Measurements from ENCODE around the gene P2RY12. TPM values are rescaled to one million over a fixed set of nuclear protein-coding genes. Genes with fewer than 3 reads are reported as not detected.

Gene P2RY12
- total and polyA plus RNA-seq, 10 of the 15 experiments (the other 5 are each of a cell fraction or from before 2014, with no cell fraction given), result 0.27 to 1.0 (median 0.66) TPM; not detected in 2

GRCh38 chr3:151346292-151346691 is 38.3 kb downstream of the P2RY12 start:
- ATAC-seq, result no peak
- Histone ChIP-seq H3K27ac (ENCODE audit: control insufficient read depth, insufficient read depth) (no peak overlapping the region), H3K27me3 (replicated peaks in 1 of 2; ENCODE audit: control insufficient read depth in 2 of 2, insufficient read depth in 2 of 2, low read length in 1 of 2) (no peaks in the 10 kb centered on the region), H3K4me3 (no peak overlapping the region), H3K79me2 (ENCODE audit: control insufficient read depth, insufficient read depth, low read length) (no peaks in the 10 kb centered on the region), H4K20me1 (ENCODE audit: control insufficient read depth, insufficient read depth) (no peaks in the 10 kb centered on the region), H3K9me3 (replicated peaks; ENCODE audit: control insufficient read depth, insufficient read depth, low read length) (no peaks in the 10 kb centered on the region), H2AFZ (ENCODE audit: control insufficient read depth, low read depth, low read length) (no peak overlapping the region), H3K4me1 (ENCODE audit: control insufficient read depth, insufficient read depth, low read length) (peaks cover 4% of the 10 kb centered on the region; the same call in 1 of the 2 replicates), H3K9ac (ENCODE audit: control insufficient read depth, insufficient read depth, low read length) (no peak overlapping the region), H3K4me2 (ENCODE audit: control insufficient read depth, insufficient read depth) (no peak overlapping the region), H3K36me3 (ENCODE audit: control insufficient read depth in 2 of 2, insufficient read depth in 2 of 2, low read length in 1 of 2) (no peaks in the 10 kb centered on the region)
- 60% methylated on average over 3 of the region's 3 CpGs for WGBS (ENCODE audit: insufficient coverage, insufficient replicate concordance, low lambda C conversion rate, missing lambda C conversion rate)
- FAIRE-seq, result no peak
- in situ Hi-C loops (cut with MboI), result no loop called here
- BruUV-seq (replicated peaks), result no TSS peak
- CTCF ChIA-PET, result interaction anchor here (0.6 to 1.0 kb wide), 3 partner anchors 58 to 178 kb away, joined by 3 read pairs; no protein-coding TSS in a partner anchor
- RAD21 ChIA-PET (ENCODE audit: unreplicated experiment), result interaction anchor here (1.4 kb wide), 1 partner anchor 11 kb away, joined by 3 read pairs; no protein-coding TSS in a partner anchor
- DNase-seq (ENCODE audit: low read depth, low spot score), result no peak
- POLR2A ChIA-PET, result interaction anchor here (0.5 kb wide), 1 partner anchor 22 kb away, joined by 3 read pairs; no protein-coding TSS in a partner anchor
- intact Hi-C loops (cut with micrococcal nuclease; ENCODE audit: unreplicated experiment), result no loop called here
- SMC1A ChIA-PET (ENCODE audit: uncharacterized antibody, unreplicated experiment), result interaction anchor here (1.3 kb wide), 1 partner anchor 22 kb away, joined by 4 read pairs; no protein-coding TSS in a partner anchor
- TF ChIP-seq ZNF274 (IDR thresholded peaks at IDR 0.05; ENCODE audit: insufficient read depth, insufficient read length) (no peak), RAD51 (IDR thresholded peaks at IDR 0.05) (no peak), NBN (IDR thresholded peaks at IDR 0.05) (no peak), CREB1 (IDR thresholded peaks at IDR 0.05; ENCODE audit: low read depth) (no peak), IRF4 (IDR thresholded peaks at IDR 0.05; ENCODE audit: low read depth, low read length) (no peak), SMARCA5 (IDR thresholded peaks at IDR 0.05) (no peak), SP1 (IDR thresholded peaks at IDR 0.05; ENCODE audit: low read depth, low read length) (no peak), KDM1A (IDR thresholded peaks at IDR 0.05; ENCODE audit: borderline replicate concordance) (no peak), USF1 (IDR thresholded peaks at IDR 0.05; ENCODE audit: borderline replicate concordance, extremely low read length, insufficient read depth, low read depth, low read length) (no peak), RELA (IDR thresholded peaks at IDR 0.05; ENCODE audit: borderline replicate concordance, partially characterized antibody) (no peak), MTA2 (IDR thresholded peaks at IDR 0.05; ENCODE audit: low read depth) (no peak), JUND (IDR thresholded peaks at IDR 0.05; ENCODE audit: low read depth, low read length) (no peak), PAX5 (IDR thresholded peaks at IDR 0.05; ENCODE audit: borderline replicate concordance, low read depth, low read length) (no peak), MTA3 (IDR thresholded peaks at IDR 0.05; ENCODE audit: borderline replicate concordance, low read length) (no peak), SREBF2 (IDR thresholded peaks at IDR 0.05; ENCODE audit: low read length) (no peak), SMAD5 (IDR thresholded peaks at IDR 0.05; ENCODE audit: low read depth) (no peak)
- TF ChIP-seq, protein P1, sequence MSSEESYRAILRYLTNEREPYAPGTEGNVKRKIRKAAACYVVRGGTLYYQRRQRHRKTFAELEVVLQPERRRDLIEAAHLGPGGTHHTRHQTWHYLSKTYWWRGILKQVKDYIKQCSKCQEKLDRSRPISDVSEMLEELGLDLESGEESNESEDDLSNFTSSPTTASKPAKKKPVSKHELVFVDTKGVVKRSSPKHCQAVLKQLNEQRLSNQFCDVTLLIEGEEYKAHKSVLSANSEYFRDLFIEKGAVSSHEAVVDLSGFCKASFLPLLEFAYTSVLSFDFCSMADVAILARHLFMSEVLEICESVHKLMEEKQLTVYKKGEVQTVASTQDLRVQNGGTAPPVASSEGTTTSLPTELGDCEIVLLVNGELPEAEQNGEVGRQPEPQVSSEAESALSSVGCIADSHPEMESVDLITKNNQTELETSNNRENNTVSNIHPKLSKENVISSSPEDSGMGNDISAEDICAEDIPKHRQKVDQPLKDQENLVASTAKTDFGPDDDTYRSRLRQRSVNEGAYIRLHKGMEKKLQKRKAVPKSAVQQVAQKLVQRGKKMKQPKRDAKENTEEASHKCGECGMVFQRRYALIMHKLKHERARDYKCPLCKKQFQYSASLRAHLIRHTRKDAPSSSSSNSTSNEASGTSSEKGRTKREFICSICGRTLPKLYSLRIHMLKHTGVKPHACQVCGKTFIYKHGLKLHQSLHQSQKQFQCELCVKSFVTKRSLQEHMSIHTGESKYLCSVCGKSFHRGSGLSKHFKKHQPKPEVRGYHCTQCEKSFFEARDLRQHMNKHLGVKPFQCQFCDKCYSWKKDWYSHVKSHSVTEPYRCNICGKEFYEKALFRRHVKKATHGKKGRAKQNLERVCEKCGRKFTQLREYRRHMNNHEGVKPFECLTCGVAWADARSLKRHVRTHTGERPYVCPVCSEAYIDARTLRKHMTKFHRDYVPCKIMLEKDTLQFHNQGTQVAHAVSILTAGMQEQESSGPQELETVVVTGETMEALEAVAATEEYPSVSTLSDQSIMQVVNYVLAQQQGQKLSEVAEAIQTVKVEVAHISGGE (CRISPR knock-in tag; IDR thresholded peaks at IDR 0.05), result no peak
- TF ChIP-seq, protein P2, sequence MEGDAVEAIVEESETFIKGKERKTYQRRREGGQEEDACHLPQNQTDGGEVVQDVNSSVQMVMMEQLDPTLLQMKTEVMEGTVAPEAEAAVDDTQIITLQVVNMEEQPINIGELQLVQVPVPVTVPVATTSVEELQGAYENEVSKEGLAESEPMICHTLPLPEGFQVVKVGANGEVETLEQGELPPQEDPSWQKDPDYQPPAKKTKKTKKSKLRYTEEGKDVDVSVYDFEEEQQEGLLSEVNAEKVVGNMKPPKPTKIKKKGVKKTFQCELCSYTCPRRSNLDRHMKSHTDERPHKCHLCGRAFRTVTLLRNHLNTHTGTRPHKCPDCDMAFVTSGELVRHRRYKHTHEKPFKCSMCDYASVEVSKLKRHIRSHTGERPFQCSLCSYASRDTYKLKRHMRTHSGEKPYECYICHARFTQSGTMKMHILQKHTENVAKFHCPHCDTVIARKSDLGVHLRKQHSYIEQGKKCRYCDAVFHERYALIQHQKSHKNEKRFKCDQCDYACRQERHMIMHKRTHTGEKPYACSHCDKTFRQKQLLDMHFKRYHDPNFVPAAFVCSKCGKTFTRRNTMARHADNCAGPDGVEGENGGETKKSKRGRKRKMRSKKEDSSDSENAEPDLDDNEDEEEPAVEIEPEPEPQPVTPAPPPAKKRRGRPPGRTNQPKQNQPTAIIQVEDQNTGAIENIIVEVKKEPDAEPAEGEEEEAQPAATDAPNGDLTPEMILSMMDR (IDR thresholded peaks at IDR 0.05 in 2 of 3, conservative IDR thresholded peaks at IDR 0.05 in 1 of 3; ENCODE audit: control insufficient read depth in 2 of 3, extremely low read depth in 1 of 3, insufficient read depth in 1 of 3, low read depth in 3 of 3, low read length in 3 of 3), result no peak
- TF ChIP-seq, protein P3, sequence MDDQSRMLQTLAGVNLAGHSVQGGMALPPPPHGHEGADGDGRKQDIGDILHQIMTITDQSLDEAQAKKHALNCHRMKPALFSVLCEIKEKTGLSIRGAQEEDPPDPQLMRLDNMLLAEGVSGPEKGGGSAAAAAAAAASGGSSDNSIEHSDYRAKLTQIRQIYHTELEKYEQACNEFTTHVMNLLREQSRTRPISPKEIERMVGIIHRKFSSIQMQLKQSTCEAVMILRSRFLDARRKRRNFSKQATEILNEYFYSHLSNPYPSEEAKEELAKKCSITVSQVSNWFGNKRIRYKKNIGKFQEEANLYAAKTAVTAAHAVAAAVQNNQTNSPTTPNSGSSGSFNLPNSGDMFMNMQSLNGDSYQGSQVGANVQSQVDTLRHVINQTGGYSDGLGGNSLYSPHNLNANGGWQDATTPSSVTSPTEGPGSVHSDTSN (IDR thresholded peaks at IDR 0.05; ENCODE audit: insufficient replicate concordance, low read depth, low read length), result no peak
